OCI-LY1 (cell line): ENCODE results near the gene NDUFA7.

Source experiments
- H2AFZ ChIP-seq: fragments of 200-600 bp; sonication (generic), shearing (Covaris generic); 2 replicates; pipeline ENCODE4 v1.6.0; 2014; ENCODE audit warnings: antibody characterized with exemption, mild to moderate bottlenecking, low read length
- H3F3A ChIP-seq: fragments of 200-600 bp; sonication (generic), shearing (Covaris generic); 2 replicates; pipeline ENCODE4 v1.6.0; 2014; ENCODE audit warnings: mild to moderate bottlenecking, antibody characterized with exemption, low read length, moderate library complexity; ENCODE audit not compliant: insufficient read depth
- H3K27ac ChIP-seq: fragments of 200-600 bp; sonication (generic); 2 replicates; pipeline ENCODE4 v1.5.1; 2014; ENCODE audit warnings: low read length, mixed run types, mild to moderate bottlenecking, low read depth; ENCODE audit not compliant: poor library complexity, severe bottlenecking
- H3K27me3 ChIP-seq: fragments of 200-600 bp; sonication (generic); 2 replicates; pipeline ENCODE4 v1.6.0; 2014; ENCODE audit warnings: antibody characterized with exemption, mild to moderate bottlenecking, low read length, moderate library complexity; ENCODE audit not compliant: insufficient read depth
- H3K36me3 ChIP-seq: fragments of 200-600 bp; sonication (generic); 2 replicates; pipeline ENCODE4 v1.6.1; 2014; ENCODE audit warnings: mild to moderate bottlenecking, antibody characterized with exemption, low read length, moderate library complexity, mixed read lengths; ENCODE audit not compliant: insufficient read depth
- H3K4me1 ChIP-seq: fragments of 200-600 bp; sonication (generic); 2 replicates; pipeline ENCODE4 v1.5.1; 2014; ENCODE audit warnings: mild to moderate bottlenecking, low read length, moderate library complexity; ENCODE audit not compliant: insufficient read depth, severe bottlenecking
- H3K4me2 ChIP-seq: fragments of 200-600 bp; sonication (generic), shearing (Covaris generic); 2 replicates; pipeline ENCODE4 v1.6.1; 2014; ENCODE audit warnings: low read length
- H3K4me3 ChIP-seq: fragments of 200-600 bp; sonication (generic); 2 replicates; pipeline ENCODE4 v1.5.1; 2014; ENCODE audit warnings: low read length, low read depth, mild to moderate bottlenecking, mixed read lengths; ENCODE audit not compliant: poor library complexity, severe bottlenecking
- H3K79me2 ChIP-seq: fragments of 200-600 bp; shearing (Covaris generic); 2 replicates; pipeline ENCODE4 v1.6.1; 2016; ENCODE audit warnings: mixed run types, low read length, mixed read lengths; ENCODE audit not compliant: insufficient read depth
- H3K9ac ChIP-seq: fragments of 200-600 bp; sonication (generic), shearing (Covaris generic); 2 replicates; pipeline ENCODE4 v1.6.1; 2014; ENCODE audit warnings: mild to moderate bottlenecking, low read length, mixed read lengths
- H3K9me2 ChIP-seq: fragments of 200-600 bp; sonication (generic), shearing (Covaris generic); 2 replicates; pipeline ENCODE4 v1.6.1; 2014; ENCODE audit warnings: low read depth, mild to moderate bottlenecking, low read length, mixed read lengths
- H3K9me3 ChIP-seq: fragments of 200-600 bp; shearing (Covaris generic); 2 replicates; pipeline ENCODE4 v1.6.1; 2014; ENCODE audit warnings: low read length, mixed read lengths
- H4K20me1 ChIP-seq: fragments of 200-600 bp; sonication (generic), shearing (Covaris generic); 2 replicates; pipeline ENCODE4 v1.6.0; 2016; ENCODE audit warnings: mild to moderate bottlenecking, low read length; ENCODE audit not compliant: insufficient read depth
- EZH2 ChIP-seq: fragments of 200-600 bp; sonication (generic), shearing (Covaris generic); IDR thresholded peaks from 2 replicates; pipeline ENCODE4 v1.8.0; 2017; ENCODE audit warnings: borderline replicate concordance, mixed run types, mild to moderate bottlenecking, antibody characterized with exemption, low read length, moderate library complexity, mixed read lengths
- TF ChIP-seq, protein P1 (sequence below): fragments of 200-600 bp; sonication (generic), shearing (Covaris generic); IDR thresholded peaks from 2 replicates; pipeline ENCODE4 v1.5.1; 2017; ENCODE audit warnings: mild to moderate bottlenecking, antibody characterized with exemption, low read length, moderate library complexity, mixed read lengths

Gene NDUFA7

GRCh38 chr19:8324186-8325050, 3.2 kb upstream of the NDUFA7 start:
- Histone ChIP-seq H2AFZ (no peak overlapping the region), H3K4me3 (no peak overlapping the region), H3K4me1 (peaks cover 27% of the 10 kb centered on the region), H3F3A (no peaks in the 10 kb centered on the region), H3K36me3 (peaks cover 31% of the 10 kb centered on the region), H4K20me1 (no peaks in the 10 kb centered on the region), H3K27ac (no peak overlapping the region), H3K79me2 (peaks cover 18% of the 10 kb centered on the region; the same call in 1 of the 2 replicates), H3K9ac (no peak overlapping the region), H3K9me3 (no peaks in the 10 kb centered on the region), H3K27me3 (peaks cover 9% of the 10 kb centered on the region; the same call in 1 of the 2 replicates), H3K4me2 (no peak overlapping the region), H3K9me2 (no peaks in the 10 kb centered on the region)
- TF ChIP-seq EZH2: no peak
- TF ChIP-seq, protein P1, sequence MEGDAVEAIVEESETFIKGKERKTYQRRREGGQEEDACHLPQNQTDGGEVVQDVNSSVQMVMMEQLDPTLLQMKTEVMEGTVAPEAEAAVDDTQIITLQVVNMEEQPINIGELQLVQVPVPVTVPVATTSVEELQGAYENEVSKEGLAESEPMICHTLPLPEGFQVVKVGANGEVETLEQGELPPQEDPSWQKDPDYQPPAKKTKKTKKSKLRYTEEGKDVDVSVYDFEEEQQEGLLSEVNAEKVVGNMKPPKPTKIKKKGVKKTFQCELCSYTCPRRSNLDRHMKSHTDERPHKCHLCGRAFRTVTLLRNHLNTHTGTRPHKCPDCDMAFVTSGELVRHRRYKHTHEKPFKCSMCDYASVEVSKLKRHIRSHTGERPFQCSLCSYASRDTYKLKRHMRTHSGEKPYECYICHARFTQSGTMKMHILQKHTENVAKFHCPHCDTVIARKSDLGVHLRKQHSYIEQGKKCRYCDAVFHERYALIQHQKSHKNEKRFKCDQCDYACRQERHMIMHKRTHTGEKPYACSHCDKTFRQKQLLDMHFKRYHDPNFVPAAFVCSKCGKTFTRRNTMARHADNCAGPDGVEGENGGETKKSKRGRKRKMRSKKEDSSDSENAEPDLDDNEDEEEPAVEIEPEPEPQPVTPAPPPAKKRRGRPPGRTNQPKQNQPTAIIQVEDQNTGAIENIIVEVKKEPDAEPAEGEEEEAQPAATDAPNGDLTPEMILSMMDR: no peak; the same call in 1 of the 2 replicates

DNA sequence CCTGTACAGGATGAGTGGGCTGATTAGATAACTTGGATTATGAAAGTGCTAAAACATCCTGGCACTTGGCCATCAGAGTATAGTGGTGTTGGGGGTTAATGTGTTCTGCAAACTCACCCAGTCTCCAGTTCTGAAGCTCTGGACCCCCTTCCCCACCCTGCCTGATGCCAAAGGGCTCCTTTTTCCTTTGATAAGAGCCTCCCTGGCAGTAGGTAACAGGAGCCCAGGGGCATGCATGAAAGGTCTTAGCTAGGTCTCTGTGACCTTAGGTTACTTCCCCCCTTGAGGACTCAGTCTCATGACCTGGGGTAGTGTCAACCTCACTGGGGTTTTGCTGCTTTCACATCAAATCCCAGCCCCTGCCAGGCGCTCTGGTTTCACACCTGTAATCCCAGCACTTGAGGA, 2.6 kb upstream of the NDUFA7 start:
- H4K20me1 ChIP-seq: no peaks in the 10 kb centered on the region
- H3K79me2 ChIP-seq: peaks cover 18% of the 10 kb centered on the region; the same call in 1 of the 2 replicates
- peaks cover 9% of the 10 kb centered on the region; the same call in 1 of the 2 replicates for H3K27me3 ChIP-seq
- 0 out of 2 replicates have a peak overlapping the region, but pooled peaks have one; percentile 97 for H3K4me2 ChIP-seq
- no peak overlapping the region for H3K4me3 ChIP-seq
- H3K4me1 ChIP-seq: peaks cover 29% of the 10 kb centered on the region
- H3K27ac ChIP-seq: no peak overlapping the region
- no peak for TF ChIP-seq EZH2
- TF ChIP-seq, protein P1: no peak
- no peaks in the 10 kb centered on the region for H3F3A ChIP-seq
- no peak overlapping the region for H2AFZ ChIP-seq
- peaks cover 31% of the 10 kb centered on the region for H3K36me3 ChIP-seq
- H3K9me2 ChIP-seq: no peaks in the 10 kb centered on the region
- no peak overlapping the region for H3K9ac ChIP-seq
- H3K9me3 ChIP-seq: no peaks in the 10 kb centered on the region

DNA sequence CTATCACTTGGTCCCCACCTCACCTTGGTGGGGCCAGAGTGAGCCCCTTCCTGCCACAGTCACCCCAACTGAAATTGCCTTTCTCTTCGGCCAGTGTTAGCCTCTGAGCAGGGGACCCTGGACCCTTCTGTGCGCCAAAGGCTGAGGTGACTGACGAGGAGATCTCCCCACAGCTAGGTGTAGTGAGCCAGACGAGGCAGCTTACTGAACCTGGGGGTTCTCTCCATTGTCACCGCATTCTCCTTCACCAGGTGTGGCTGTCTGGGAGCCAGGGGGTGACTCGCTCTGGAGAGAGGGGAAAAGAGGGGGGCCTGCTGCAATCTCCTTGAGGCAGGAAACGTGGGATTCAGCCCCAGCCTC, 1.4 kb upstream of the NDUFA7 start:
- Histone ChIP-seq H3K79me2 (peaks cover 18% of the 10 kb centered on the region; the same call in 1 of the 2 replicates), H3K4me3 (peak overlapping the region; percentile 94), H3K4me1 (peaks cover 31% of the 10 kb centered on the region), H3K9me3 (no peaks in the 10 kb centered on the region), H3K9me2 (no peaks in the 10 kb centered on the region), H3K36me3 (peaks cover 31% of the 10 kb centered on the region), H3F3A (no peaks in the 10 kb centered on the region), H4K20me1 (no peaks in the 10 kb centered on the region), H3K27ac (no peak overlapping the region), H3K4me2 (peak overlapping the region; percentile 97), H3K9ac (peak overlapping the region; percentile 96), H3K27me3 (peaks cover 4% of the 10 kb centered on the region; the same call in 1 of the 2 replicates), H2AFZ (no peak overlapping the region)
- TF ChIP-seq EZH2: no peak
- TF ChIP-seq, protein P1: no peak
